Endothelial cell of umbilical vein (primary cell): ENCODE data around the gene TGM3. TPM values are rescaled to one million over a fixed set of nuclear protein-coding genes. Genes with fewer than 3 reads are reported as not detected.

Source experiments
- BruUV-seq: library from RNA; stranded (reverse); fragments of 400-500 nt; replicated peaks from 2 replicates; lab custom pipeline; 2021; lab: Mats Ljungman, UMichigan
- CTCF ChIA-PET: fragments of 300-600, 350-600 bp; sonication (Branson Sonifier 250); formaldehyde crosslinking; loops from one replicate; lab custom pipeline; 2021; ENCODE audit warnings: antibody characterized with exemption, inconsistent platforms; lab: Charles Lee
- POLR2A ChIA-PET: fragments of 300-600, 350-600 bp; sonication (Branson Sonifier 250); formaldehyde crosslinking; loops from one replicate; lab custom pipeline; 2021; ENCODE audit warnings: antibody characterized with exemption, inconsistent platforms; lab: Charles Lee
- DNase-seq: peaks from one replicate; pipeline ENCODE4 v3.0.0-alpha.2; 2011; ENCODE audit warnings: low read depth, low spot score
- FAIRE-seq: peaks from 2 replicates; lab custom pipeline; 2011; peaks lifted over from hg19 to GRCh38; lab: Jason Lieb, UNC
- H2AFZ ChIP-seq: 2 replicates; pipeline ENCODE4 v1.6.0; 2012; ENCODE audit warnings: low read depth, low read length, control low read depth, inconsistent platforms
- H3K27ac ChIP-seq: 2 replicates; pipeline ENCODE4 v1.5.1; 2011; ENCODE audit warnings: low read depth, mild to moderate bottlenecking, control low read depth, low read length, moderate library complexity; ENCODE audit not compliant: insufficient read depth
- H3K27me3 ChIP-seq, 2 experiments: 2 replicates each; pipeline versions ENCODE4 v1.6.0 to v1.6.1; 2011; ENCODE audit warnings: low read length in 2 of 2, mixed read lengths in 1 of 2; ENCODE audit not compliant: control insufficient read depth in 2 of 2, insufficient read depth in 2 of 2
- H3K36me3 ChIP-seq, 2 experiments: 2 replicates in 1 of 2; 3 replicates in 1 of 2; pipeline ENCODE4 v1.5.1; 2011; ENCODE audit warnings: low read length in 2 of 2, mild to moderate bottlenecking in 1 of 2, moderate library complexity in 1 of 2; ENCODE audit not compliant: control insufficient read depth in 2 of 2, insufficient read depth in 2 of 2; ENCODE audit errors: extremely low read depth in 1 of 2
- H3K4me1 ChIP-seq: 3 replicates; pipeline ENCODE4 v1.5.1; 2011; ENCODE audit warnings: mild to moderate bottlenecking, low read length; ENCODE audit not compliant: control insufficient read depth, insufficient read depth; ENCODE audit errors: extremely low read depth
- H3K4me2 ChIP-seq: 2 replicates; pipeline ENCODE4 v1.6.1; 2011; ENCODE audit warnings: low read length, control low read depth, mixed read lengths; ENCODE audit not compliant: insufficient read depth
- H3K4me3 ChIP-seq, 3 experiments: fragments of 200-600 bp in 1 of 3; sonication (generic), shearing (Covaris generic) in 1 of 3; replicated peaks in 1 of 3; 2 replicates each; pipeline ENCODE4 v1.5.1; 2011 to 2016; ENCODE audit warnings: control low read depth in 3 of 3, low read length in 3 of 3, mild to moderate bottlenecking in 2 of 3, inconsistent platforms in 1 of 3, low read depth in 1 of 3, moderate library complexity in 1 of 3; ENCODE audit not compliant: insufficient read depth in 1 of 3
- H3K79me2 ChIP-seq: 2 replicates; pipeline ENCODE4 v1.6.0; 2012; ENCODE audit warnings: low read length, inconsistent platforms; ENCODE audit not compliant: control insufficient read depth, insufficient read depth
- H3K9ac ChIP-seq: replicated peaks from 2 replicates; pipeline ENCODE3; 2011; ENCODE audit warnings: low read length, control low read depth; ENCODE audit not compliant: insufficient read depth; ENCODE audit errors: extremely low read depth
- H3K9me1 ChIP-seq: replicated peaks from 3 replicates; pipeline ENCODE4 v1.6.0; 2011; ENCODE audit warnings: mild to moderate bottlenecking, low read length; ENCODE audit not compliant: control insufficient read depth, insufficient read depth; ENCODE audit errors: extremely low read depth
- H3K9me3 ChIP-seq: replicated peaks from 2 replicates; pipeline ENCODE4 v1.5.1; 2012; ENCODE audit warnings: low read length, inconsistent platforms; ENCODE audit not compliant: control insufficient read depth, insufficient read depth
- H4K20me1 ChIP-seq: replicated peaks from 2 replicates; pipeline ENCODE3; 2011; ENCODE audit warnings: mild to moderate bottlenecking, low read length; ENCODE audit not compliant: control insufficient read depth, insufficient read depth; ENCODE audit errors: extremely low read depth
- CTCF ChIP-seq, 2 donors: IDR thresholded peaks; 1 replicate in 1 of 2; 2 replicates in 1 of 2; pipeline ENCODE4 v1.5.1; 2011; ENCODE audit warnings: low read length in 2 of 2, mild to moderate bottlenecking in 2 of 2, moderate library complexity in 2 of 2, control low read depth in 1 of 2, inconsistent platforms in 1 of 2, low read depth in 1 of 2; ENCODE audit not compliant: insufficient read depth in 1 of 2; ENCODE audit errors: extremely low read depth in 1 of 2
- GATA2 ChIP-seq: IDR thresholded peaks from 2 replicates; pipeline ENCODE4 v1.7.0; 2011; ENCODE audit warnings: low read depth, mild to moderate bottlenecking, moderate library complexity, mixed read lengths, low read length; ENCODE audit not compliant: insufficient read length, insufficient read depth
- JUN ChIP-seq: IDR thresholded peaks from 2 replicates; pipeline ENCODE4 v1.6.1; 2011; ENCODE audit warnings: borderline replicate concordance, low read depth; ENCODE audit not compliant: insufficient read length, insufficient read depth
- MAX ChIP-seq: IDR thresholded peaks from 2 replicates; pipeline ENCODE4 v1.6.1; 2011; ENCODE audit not compliant: insufficient read depth, insufficient read length
- MYC ChIP-seq: IDR thresholded peaks from one replicate; pipeline ENCODE4 v1.6.1; 2011; ENCODE audit warnings: mild to moderate bottlenecking, low read depth, low read length
- POLR2A ChIP-seq: IDR thresholded peaks from 2 replicates; pipeline ENCODE4 v1.6.1; 2012; ENCODE audit warnings: low read depth, mild to moderate bottlenecking, control low read depth, low read length
- POLR2AphosphoS5 ChIP-seq: IDR thresholded peaks from 2 replicates; pipeline ENCODE4 v1.6.1; 2012; ENCODE audit warnings: low read depth, mild to moderate bottlenecking, control low read depth, low read length, moderate library complexity; ENCODE audit not compliant: insufficient read depth
- dilution Hi-C: fragments of 300-500 bp; cut with MboI; formaldehyde crosslinking; loops from one replicate; pipeline ENCODE4 v1.15.0; 2019; ENCODE audit warnings: low sequenced_read_pairs; ENCODE audit not compliant: extremely low pct_ligation_motif_present
- intact Hi-C: fragments of 100-400 bp; cut with micrococcal nuclease; formaldehyde crosslinking; loops from one replicate; pipeline ENCODE4 v1.10.0; 2022
- polyA plus RNA-seq, 4 experiments: library from polyadenylated mRNA; depleted of rRNA in 3 of 4; stranded (reverse) in 3 of 4; unstranded in 1 of 4; fragments of >200 nt; gene quantifications; 2 replicates each; pipeline versions ENCODE4 v1.2.1 to v1.2.3, GENCODE V29; 2011 to 2012; ENCODE audit warnings: missing spikeins in 1 of 4
- total RNA-seq: library from RNA; stranded (reverse); gene quantifications from 2 replicates; pipeline ENCODE4 v1.2.3, GENCODE V29; 2021

Gene TGM3
- total and polyA plus RNA-seq, 2 donors (not counting 3 experiments of a cell fraction or from before 2014, with no cell fraction given), result not detected

GRCh38 chr20:2337142-2337541, 41.3 kb downstream of the TGM3 start:
- no peak overlapping the region for H2AFZ ChIP-seq
- POLR2A ChIA-PET, result no interaction called here
- no peak overlapping the region for H3K27ac ChIP-seq
- DNase-seq (no peak), FAIRE-seq (no peak)
- TF ChIP-seq MAX (no peak), POLR2A (no peak)
- no peaks in the 10 kb centered on the region for H3K27me3 ChIP-seq
- H3K4me3 ChIP-seq, result no peak overlapping the region
- H3K4me2 ChIP-seq, result no peak overlapping the region
- no peaks in the 10 kb centered on the region for H3K79me2 ChIP-seq
- dilution Hi-C loops, result no loop called here
- CTCF ChIA-PET, result no interaction called here
- H3K9ac ChIP-seq, result no peak overlapping the region
- no peaks in the 10 kb centered on the region for H4K20me1 ChIP-seq
- no peaks in the 10 kb centered on the region for H3K4me1 ChIP-seq
- no peaks in the 10 kb centered on the region for H3K36me3 ChIP-seq
- BruUV-seq, result no TSS peak
- no peaks in the 10 kb centered on the region for H3K9me1 ChIP-seq
- intact Hi-C loops, result no loop called here
- no peaks in the 10 kb centered on the region for H3K9me3 ChIP-seq

- H4K20me1 ChIP-seq, result no peaks in the 10 kb centered on the region
- H3K4me2 ChIP-seq, result no peak overlapping the region
- no TSS peak for BruUV-seq
- FAIRE-seq (no peak), DNase-seq (no peak)
- H2AFZ ChIP-seq, result no peak overlapping the region
- no peak overlapping the region for H3K9ac ChIP-seq
- no peak overlapping the region for H3K4me3 ChIP-seq
- no peaks in the 10 kb centered on the region for H3K9me1 ChIP-seq
- no peaks in the 10 kb centered on the region for H3K36me3 ChIP-seq
- no peaks in the 10 kb centered on the region for H3K4me1 ChIP-seq
- no peaks in the 10 kb centered on the region for H3K27me3 ChIP-seq
- CTCF ChIA-PET, result interaction anchor here (2.3 kb wide), 1 partner anchor 131 kb away, joined by 7 read pairs; no protein-coding TSS in a partner anchor
- POLR2A ChIA-PET, result no interaction called here
- no peak overlapping the region for H3K27ac ChIP-seq
- TF ChIP-seq JUN (no peak), MYC (no peak), POLR2AphosphoS5 (no peak), GATA2 (no peak), POLR2A (no peak), CTCF (IDR thresholded peaks at IDR 0.05; ENCODE audit: extremely low read depth in 1 of 2, insufficient read depth in 1 of 2, low read depth in 1 of 2, low read length in 2 of 2) (no peak), MAX (no peak)
- H3K79me2 ChIP-seq, result no peaks in the 10 kb centered on the region
- no peaks in the 10 kb centered on the region for H3K9me3 ChIP-seq
- dilution Hi-C loops, result no loop called here
- intact Hi-C loops, result no loop called here
Observed at GRCh38 chr20:2338411-2339066, 42.7 kb downstream of the TGM3 start.
